NCI-H128 (cell line): ENCODE data around the gene MBOAT1.
"Not testable (repeated sequence)": the region's sequence is repeated elsewhere in the genome, so short reads cannot be mapped to it uniquely, and the experiment has no call there.

Experiments used
- DNase-seq: peaks from one replicate; lab custom pipeline; 2025; ENCODE audit not compliant: unreplicated experiment; lab: John Stamatoyannopoulos, UW

Gene MBOAT1

DNA sequence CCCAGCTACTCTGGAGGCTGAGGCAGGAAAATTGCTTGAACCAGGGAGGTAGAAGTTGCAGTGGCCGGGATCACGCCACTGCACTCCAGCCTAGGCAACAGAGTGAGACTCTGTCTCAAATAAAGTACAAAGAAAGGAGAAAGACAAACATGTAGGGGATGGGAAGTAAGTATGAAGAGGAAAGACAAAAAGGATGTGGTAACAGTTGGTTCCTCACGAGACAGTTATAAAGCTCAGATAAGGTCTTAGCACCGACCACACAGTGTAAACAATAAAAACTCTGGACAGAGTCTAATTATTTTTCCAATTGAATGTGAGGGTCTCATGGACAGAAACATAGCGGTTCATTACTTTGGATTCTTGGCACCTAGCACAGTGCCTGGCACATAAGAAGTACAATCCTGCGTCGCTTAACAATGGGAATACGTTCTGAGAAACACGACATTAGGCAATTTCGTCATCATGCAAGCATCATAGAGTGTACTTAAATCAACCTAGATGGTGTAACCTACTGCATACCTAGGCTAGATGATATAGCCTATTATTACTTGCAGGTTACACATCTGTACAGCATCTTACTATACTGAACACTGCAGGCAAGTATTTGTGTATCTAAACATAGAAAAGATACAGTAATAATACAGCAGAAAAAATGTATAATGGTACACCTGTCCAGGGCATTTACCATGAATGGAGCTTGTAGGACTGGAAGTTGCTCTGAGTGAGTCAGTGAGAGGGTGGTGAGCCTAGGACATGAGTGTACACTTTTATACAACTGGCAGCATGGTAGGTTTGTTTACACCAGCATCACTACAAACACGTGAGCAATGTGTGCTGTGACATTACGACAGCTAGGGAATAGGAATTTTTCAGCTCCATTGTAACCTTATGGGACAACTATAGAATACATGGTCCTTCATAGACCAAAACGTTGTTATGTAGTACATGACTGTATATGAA, 38.2 kb downstream of the MBOAT1 start:
- DNase-seq = no peak

DNA sequence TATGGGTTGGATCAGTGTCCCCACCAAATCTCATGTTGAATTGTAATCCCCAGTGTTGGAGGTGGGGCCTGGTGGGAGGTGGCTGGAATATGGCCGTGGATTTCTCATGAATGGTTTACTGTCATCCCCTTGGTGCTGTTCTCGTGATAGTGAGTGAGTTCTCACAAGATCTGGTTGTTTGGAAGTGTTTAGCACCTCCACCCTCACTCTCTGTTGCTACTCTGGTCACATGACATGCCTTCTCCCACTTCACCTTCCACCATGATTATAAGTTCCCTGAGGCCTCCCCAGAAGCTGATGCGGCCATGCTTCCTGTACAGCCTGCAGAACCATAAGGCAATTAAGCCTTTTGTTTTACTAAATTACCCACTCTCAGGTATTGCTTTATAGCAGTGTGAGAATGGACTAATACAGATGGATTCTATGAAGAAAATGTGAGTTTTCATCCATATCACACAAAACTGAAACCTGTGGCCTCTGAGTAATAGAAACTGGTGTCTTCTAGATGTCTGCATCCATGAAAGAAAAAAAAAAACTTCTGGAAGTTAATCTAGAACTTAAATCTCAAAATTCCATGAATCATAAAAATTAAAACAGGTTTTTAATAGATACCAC, 39.3 kb downstream of the MBOAT1 start:
- DNase-seq = no peak

DNA sequence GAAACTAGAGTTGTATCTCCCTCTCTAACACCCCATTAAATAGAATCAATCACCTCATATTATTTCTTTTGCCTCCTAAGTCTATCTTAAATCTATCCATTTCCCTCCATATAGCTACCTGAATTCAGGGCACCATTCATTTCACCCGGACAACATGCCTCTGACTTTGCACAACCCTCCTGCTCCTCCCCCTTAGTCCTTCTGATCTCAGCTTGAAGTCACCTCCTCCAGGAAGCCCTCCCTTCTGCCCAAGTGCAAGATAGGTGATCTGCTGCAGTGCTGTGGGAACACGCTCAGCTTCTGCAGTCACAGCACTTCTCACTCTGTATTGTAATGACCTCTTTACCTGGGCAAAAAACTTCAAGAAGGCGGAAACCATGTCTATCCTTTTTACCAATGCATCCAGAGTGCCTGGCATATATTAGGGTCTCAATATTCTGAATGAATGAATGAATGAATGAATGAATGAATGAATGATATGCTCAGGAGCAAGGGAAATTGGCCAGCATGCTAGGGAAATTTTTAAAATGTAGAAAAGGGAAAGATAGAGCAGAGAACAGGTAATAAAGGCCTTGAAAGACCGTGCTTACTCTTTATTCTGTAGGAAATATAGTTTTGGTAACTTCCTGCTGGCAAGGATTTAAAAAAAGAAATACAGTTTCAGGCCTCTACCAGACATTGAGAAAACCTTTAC, 41.7 kb downstream of the MBOAT1 start:
- DNase-seq = no peak

DNA sequence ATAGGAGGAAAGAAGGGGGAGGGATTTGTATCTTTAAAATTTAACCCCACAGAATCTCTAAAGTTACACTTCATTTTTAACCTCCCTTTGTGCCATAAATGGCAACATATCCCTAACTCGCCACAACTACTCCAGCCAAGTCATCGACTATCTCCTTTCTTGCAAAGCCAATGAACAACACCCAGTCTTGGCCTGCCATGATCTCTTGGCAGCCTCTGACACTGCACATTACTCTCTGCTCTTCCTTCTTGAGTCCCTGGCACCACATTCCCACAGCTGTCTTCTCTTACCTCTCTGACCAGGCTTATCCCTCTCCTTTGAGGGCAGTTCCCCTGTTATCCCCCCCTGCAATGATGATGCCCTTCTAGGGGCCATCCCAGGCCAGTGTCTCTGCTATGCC, 42.5 kb downstream of the MBOAT1 start:
- no peak for DNase-seq

DNA sequence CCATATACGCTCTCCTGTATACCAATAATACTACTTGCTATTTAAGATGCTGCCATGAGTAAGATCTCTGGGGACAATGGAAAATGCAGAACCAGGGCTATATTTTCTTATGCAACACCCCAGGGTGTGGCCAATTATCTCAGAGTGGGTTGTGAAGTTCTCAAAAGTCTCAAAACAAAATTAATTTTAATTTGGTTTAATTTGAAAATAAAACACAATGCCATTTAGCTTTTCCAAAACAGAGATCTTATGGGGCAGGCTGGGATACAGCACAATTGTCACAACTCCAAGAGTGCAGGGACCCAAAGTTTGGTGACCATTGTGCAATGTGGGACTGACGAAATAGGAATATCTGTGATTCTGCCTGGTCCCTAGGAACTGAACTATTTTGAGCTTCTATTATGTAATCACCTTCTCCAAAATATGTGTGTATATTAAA, 43.1 kb downstream of the MBOAT1 start:
- DNase-seq = no peak

DNA sequence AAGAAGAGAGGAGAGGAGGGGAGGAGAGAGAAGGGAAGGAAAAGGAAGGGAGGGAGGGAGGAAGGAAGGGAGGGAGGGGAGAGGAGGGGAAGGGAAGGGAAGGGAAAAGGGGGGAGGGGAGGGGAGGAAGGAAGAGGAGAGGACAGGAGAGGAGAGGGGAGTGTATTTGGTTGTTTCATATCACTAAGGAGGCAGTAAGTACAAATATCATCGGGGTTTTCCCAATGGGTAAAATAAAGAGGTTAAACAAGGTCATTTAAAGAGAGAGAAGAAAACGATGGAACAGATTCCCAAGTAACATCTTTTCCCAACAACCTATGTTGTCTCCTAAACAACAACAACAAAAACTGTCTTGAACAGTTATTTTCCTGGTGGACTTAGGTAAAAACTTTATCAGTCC, 43.6 kb downstream of the MBOAT1 start:
- no peak for DNase-seq

DNA sequence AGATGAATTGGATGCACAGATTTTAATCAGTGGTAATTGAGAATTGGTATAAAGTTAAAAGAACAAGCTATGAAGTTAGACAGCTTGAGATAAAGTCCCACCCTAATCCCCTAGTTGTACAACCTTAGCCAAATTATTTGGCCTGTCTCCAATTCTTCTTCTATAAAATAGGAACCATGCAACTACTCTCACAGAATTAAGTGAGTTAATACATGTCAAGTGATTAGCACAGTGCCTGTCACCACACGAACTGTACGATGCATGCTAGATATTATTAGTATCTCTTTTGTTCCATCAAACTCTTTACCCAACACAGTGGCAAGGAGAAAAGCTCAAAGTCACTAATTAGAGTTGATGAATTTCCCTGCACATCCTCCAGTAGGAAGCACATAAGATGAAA, 44.7 kb downstream of the MBOAT1 start:
- DNase-seq = no peak

DNA sequence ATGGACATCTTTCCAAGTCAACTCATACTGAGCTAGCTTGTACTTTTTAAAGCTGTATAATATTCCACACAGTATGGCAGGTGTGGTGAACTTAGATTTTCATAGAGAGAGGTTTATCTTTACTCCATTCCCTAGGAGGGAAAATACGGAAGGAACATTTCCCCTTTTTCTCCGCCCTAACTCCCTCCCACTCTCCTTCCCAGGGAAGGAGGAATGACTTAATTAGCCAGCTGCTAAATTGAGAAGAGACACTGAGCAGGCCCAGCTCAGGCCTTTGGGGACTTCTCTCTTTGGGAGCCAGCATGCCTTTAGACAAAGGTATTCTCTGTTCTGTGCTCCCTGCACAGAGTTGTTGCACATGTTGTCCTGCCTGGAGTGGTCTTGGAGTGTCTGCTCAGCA, 46.1 kb downstream of the MBOAT1 start:
- DNase-seq = no peak

DNA sequence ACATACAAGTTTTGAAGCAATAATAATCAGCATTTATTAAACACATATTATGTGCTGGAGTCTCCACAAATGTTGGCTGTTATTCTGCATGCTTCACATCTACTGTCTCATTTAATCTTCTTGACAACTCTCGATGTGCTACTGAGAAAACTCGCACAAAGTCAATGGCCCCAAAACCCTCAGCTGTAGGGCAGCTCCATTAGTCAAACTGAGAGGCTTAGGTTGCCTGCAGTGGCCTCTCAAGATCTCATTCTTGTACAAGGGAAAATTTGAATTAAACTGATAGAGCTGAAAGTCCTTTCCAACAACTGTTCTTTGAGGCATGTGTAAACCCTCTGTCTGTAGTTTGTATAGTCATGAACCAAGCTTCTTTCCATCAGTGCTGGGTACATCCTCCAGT, 49.8 kb downstream of the MBOAT1 start:
- no peak for DNase-seq

DNA sequence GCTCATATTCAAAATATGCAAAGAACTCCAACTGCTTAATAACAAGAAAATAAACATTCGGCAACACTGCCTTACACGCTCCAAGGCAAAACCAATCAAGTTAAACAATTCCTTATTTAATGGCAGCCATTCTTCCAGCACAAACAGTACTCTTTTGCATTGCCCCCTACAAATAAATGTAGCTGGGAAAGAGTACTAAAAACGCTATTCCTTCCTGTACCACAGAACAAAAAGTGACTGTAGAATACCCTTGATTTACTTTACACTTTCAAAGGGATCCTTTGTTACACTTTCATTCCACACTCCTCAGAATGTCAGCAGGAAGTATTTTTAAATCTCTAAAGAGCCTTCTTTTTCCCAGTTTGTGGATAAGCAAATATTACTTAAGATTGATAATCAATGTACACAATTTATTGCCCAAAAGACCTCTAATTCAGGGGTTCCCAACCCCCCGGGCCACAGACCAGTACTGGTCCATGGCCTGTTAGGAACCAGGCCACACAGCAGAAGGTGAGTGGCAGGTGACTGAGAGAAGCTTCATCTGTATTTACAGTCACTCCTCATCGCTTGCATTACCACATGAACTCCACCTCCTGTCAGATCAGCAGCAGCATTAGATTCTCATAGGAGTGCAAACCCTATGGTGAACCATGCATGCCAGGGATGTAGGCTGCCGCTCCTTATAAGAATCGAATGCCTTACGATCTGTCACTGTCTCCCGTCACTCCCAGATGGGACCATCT, 51.6 kb downstream of the MBOAT1 start:
- DNase-seq = no peak

DNA sequence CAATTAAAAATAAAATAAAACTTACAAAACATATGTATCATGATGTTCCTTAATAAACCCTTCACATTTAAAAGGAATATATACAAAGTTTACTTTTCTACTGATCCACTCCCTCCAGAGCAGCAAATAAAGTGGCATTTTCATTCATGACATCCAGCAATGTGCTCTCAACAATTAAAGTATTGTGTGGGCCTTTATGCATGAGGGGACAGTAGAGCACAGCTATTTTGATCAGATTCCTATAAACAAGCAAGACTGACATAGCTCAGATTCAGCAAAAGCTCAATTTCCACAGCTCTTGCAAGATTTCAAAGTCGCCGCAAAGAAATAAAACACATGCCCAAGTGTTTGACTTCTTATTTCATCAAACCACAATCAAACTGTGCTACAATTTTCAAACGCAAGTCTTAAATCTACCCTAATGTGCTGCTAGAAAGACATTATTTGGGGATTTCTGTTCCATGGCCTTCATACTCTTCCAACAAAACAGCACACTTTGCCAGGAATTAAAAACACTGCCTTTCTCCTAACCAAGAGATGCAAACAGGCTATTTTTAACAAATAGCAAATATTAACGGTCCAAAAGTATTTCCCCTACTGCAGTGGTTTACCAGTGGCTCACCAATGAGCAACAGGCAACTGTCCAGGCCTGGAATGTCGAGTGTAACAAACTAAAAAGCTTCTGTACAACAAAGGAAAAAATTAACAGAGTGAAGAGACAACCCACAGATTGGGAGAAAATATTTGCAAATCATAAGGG, 52.3 kb downstream of the MBOAT1 start:
- no peak for DNase-seq

DNA sequence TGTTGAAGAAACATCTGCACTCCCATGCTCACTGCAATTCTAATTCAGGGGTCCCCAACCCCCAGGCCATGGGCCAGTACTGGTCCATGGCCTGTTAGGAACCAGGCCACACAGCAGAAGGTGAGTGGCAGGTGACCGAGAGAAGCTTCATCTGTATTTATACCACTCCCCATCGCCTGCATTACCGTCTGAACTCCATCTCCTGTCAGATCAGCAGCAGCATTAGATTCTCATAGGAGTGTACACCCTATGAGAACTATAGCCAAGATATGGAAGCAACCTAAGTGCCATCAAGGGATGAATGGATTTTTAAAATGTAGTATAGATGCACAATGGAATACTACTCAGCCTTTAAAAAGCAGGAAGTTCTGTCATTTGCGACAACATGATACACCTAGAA, 53.2 kb downstream of the MBOAT1 start:
- DNase-seq = no peak

DNA sequence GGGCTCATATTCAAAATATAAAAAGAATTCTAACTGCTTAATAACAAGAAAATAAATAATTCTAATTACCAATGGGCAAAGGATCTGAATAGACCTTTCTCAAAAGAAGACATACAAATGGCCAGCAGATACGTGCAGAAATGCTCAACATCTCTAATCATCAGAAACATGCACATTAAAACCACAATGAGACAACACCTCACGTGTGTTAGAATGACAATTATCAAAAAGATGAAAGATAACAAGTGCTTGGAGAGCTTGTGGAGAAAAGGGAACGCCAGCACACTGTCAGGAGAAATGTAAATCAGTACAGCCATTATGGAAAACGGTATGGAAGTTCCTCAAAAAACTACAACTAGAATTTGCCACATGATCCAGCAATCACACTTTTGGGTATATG, 53.6 kb downstream of the MBOAT1 start:
- no peak for DNase-seq

DNA sequence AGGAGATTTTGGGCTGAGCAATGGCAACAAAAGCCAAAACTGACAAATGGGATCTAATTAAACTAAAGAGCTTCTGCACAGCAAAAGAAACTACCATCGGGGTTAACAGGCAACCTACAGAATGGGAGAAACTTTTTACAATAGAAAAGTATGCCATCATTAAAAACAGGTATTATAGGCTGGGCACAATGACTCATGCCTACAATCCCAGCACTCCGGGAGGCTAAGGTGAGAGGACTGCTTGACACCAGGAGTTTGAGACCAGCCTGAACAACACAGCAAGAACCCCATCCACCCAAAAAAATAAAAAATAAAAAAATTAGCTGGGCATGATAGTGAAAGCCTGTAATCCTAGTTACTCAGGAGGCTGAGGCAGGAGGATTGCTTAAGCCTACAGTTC, 55.4 kb downstream of the MBOAT1 start:
- DNase-seq = no peak

DNA sequence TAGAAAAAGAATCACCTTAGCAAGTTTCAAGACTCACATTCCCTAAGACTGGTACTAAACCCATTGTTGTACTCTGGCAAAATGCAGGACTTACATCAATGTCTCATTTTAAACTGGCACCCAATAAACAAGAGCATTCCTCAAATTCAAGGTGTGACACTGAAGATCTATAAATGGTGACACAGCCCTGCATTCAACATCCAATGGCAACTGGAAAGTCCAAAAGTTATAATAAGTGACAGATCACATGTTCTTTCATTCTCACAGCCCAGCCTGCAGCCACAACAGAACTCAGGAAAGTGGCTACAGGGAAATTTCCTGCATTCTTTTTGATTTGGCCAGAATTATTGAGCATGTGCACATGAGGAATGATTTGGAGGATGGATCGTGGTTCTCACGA, 57.5 kb downstream of the MBOAT1 start:
- no peak for DNase-seq

DNA sequence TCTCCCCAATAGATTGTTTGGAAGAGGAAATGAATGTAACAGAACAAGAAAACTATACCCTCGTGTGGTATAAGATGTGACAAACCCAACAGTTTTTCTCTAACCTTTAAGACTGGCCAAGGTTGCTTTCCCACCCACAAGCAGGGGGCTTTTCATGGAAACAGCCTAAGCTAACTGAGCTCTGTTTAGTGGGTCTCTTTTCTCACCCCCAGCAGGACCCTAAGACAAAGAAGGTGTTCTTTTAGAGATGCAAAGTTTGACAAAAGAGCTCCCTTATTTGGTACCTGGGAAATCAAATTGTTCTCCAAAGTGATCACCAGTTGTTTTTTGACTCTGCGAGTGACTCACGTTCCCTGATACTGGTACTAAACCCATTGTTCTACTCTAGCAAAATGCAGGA, 59.1 kb downstream of the MBOAT1 start:
- no peak for DNase-seq

DNA sequence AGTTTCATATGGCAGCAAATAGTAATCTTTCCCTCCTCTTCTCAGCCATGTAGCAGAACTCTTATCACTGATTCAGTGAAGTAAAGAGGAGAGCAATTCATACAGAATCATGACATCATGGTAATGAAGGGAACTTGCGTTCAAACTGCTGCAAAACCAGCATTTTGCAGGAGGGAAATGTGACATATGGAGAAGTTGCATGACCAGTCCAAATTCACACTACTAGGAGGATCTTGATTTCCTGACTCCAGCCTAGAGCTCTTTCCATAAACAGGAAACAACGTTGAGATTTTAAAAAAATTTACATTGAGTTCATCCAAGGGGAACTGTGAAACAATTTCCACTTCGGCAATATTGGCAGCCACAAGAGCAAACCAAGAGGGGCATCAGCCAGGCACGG, 63.8 kb downstream of the MBOAT1 start:
- DNase-seq = no peak

DNA sequence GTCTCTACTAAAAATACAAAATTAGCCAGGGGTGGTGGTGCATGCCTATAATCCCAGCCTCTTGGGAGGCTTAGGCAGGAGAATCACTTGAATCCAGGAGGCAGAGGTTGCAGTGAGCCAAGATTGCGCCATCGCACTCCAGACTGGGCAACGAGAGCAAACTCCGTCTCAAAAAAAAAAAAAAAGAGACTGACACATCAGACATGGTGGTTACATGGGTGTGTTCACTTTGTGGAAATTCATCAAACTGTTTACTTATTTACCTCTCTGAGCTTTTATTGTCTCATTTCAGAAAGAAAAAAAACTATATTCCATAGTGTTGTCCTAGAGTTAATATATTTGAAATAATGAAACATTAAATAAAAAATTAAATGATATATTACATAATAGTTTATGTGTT, 64.8 kb downstream of the MBOAT1 start:
- no peak for DNase-seq

DNA sequence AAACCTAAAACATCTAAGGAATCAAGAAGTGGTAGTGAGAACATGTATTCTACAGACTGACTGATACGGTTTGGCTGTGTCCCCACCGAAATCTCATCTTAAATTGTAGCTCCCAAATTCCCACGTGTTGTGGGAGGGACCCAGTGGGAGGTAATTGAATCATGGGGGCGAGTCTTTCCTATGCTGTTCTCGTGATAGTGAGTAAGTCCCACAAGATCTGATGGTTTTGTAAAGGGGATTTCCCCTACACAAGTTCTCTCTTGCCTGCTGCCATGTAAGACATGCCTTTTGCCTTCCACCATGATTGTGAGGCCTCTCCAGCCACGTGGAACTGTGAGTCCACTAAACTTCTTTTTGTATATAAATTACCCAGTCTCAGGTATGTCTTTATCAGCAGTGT, 65.4 kb downstream of the MBOAT1 start:
- not testable (repeated sequence) for DNase-seq

DNA sequence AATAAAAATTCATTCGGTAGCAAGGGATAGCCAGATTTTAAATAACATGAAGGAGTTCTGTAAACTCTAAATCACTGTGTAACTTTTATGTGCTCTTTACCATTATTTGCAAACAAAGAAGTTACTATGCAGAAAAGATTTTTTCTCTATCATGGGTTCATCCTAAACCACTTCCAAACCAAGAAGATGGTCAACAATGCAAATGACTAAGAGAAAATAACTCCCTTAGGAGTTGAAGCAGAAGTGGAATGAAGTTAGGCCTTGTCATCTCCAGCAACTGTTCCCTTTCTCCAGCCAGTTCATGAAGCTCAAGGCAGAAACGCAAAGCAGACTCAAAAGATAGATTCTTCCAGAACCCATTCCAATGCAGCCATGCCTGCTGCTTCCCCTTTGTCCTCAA, 66.0 kb downstream of the MBOAT1 start:
- DNase-seq = no peak

DNA sequence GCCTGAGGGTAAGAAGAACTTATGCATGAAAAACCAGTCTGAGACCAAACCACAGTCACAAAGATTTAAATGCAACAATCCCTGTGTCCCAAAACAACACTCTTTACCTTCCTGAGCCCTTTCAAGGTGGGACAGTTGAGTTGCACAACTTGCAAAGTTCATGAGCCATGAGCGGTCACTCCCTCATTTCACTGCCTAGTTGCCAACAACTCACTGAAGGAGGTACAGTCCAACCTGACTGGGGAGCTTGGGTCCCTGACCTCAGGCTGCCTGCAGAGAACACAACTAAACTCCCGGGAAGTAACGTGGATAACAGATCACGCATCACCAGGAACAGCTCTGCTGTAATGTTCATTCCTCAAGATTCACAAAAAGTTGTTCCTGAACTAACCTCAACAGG, 69.4 kb downstream of the MBOAT1 start:
- no peak for DNase-seq
